GM12801 (cell line): ENCODE results near the gene SUSD4.

Source experiments
- CTCF ChIP-seq: IDR thresholded peaks from one replicate; pipeline ENCODE4 v1.5.1; 2011; ENCODE audit warnings: control low read depth; ENCODE audit not compliant: insufficient read length; ENCODE audit errors: extremely low read depth

SUSD4 gene

GRCh38 chr1:223207293-223208066 lies 156.5 kb downstream of the SUSD4 start:
- TF ChIP-seq CTCF, result no peak

- TF ChIP-seq CTCF, result no peak
Measured at GRCh38 chr1:223204424-223204823, 159.6 kb downstream of the SUSD4 start.

- no peak for TF ChIP-seq CTCF
Measured at GRCh38 chr1:223203694-223204093, 160.3 kb downstream of the SUSD4 start.

GRCh38 chr1:223203034-223203408 lies 161.0 kb downstream of the SUSD4 start:
- TF ChIP-seq CTCF, result no peak

- no peak for TF ChIP-seq CTCF
Measured at GRCh38 chr1:223202376-223203033, 161.5 kb downstream of the SUSD4 start.

- TF ChIP-seq CTCF, result no peak
Measured at GRCh38 chr1:223201967-223202366, 162.0 kb downstream of the SUSD4 start.

GRCh38 chr1:223200903-223201302 lies 163.1 kb downstream of the SUSD4 start:
- TF ChIP-seq CTCF, result no peak
